Measurements from ENCODE around the gene SND1. TPM values are rescaled to one million over a fixed set of nuclear protein-coding genes. Genes with fewer than 3 reads are reported as not detected.
A peak's percentile ranks its signal among the peaks of the same experiment; 100 is the strongest.

The SND1 gene
- total and polyA plus RNA-seq, 7 experiments from 2014 or later, result 68.6 to 253 (median 137) TPM

GRCh38 chr7:127711872-127712271 lies 59.9 kb downstream of the SND1 start:
- no peaks in the 10 kb centered on the region for H3K27me3 Mint-ChIP-seq
- Histone ChIP-seq H3K4me3 (ENCODE audit: low read length) (no peak overlapping the region), H3K36me3 (ENCODE audit: control insufficient read depth in 2 of 3, insufficient read depth in 3 of 3, low read length in 3 of 3) (peaks cover 1 to 25% (median 3%) of the 10 kb centered on the region in 3 experiments), H3K27ac (ENCODE audit: low read depth, low read length) (no peak overlapping the region), H3K4me1 (ENCODE audit: control insufficient read depth in 2 of 2, insufficient read depth in 2 of 2, low read length in 2 of 2) (no peaks in the 10 kb centered on the region), H3K9me3 (ENCODE audit: control insufficient read depth in 2 of 3, low read length in 3 of 3) (no peaks in the 10 kb centered on the region), H3K27me3 (ENCODE audit: control insufficient read depth in 2 of 2, insufficient read depth in 2 of 2, low read length in 2 of 2) (no peaks in the 10 kb centered on the region)
- H3K27ac Mint-ChIP-seq, result no peak overlapping the region
- peaks cover 0 to 14% (median 5%) of the 10 kb centered on the region in 11 donors for H3K9me3 Mint-ChIP-seq
- ChIA-PET POLR2A (no interaction called here), CTCF (interaction anchor here (0.7 to 7.0 kb wide), 2 partner anchors 469 to 497 kb away, joined by 8 to 164 read pairs; no protein-coding TSS in a partner anchor)
- H3K36me3 Mint-ChIP-seq, result peaks cover 9 to 86% (median 57%) of the 10 kb centered on the region in 5 donors
- intact Hi-C loops (cut with micrococcal nuclease), result no loop called here
- DNase-seq, result no peak
- no peak overlapping the region for H3K4me3 Mint-ChIP-seq
- no peak for ATAC-seq
- H3K4me1 Mint-ChIP-seq, result peaks cover 0 to 20% (median 7%) of the 10 kb centered on the region in 7 donors

- DNase-seq (no peak), ATAC-seq (no peak)
- H3K4me3 ChIP-seq (ENCODE audit: low read length), result no peak overlapping the region
- CTCF ChIA-PET, result interaction anchor here (0.6 to 2.3 kb wide), 2 partner anchors 11 to 496 kb away, joined by 4 to 11 read pairs; no protein-coding TSS in a partner anchor
- Mint-ChIP-seq H3K4me1 (peaks cover 0 to 23% (median 8%) of the 10 kb centered on the region in 7 donors), H3K9me3 (peaks cover 0 to 14% (median 5%) of the 10 kb centered on the region in 11 donors), H3K4me3 (no peak overlapping the region), H3K27me3 (no peaks in the 10 kb centered on the region), H3K27ac (no peak overlapping the region), H3K36me3 (peaks cover 14 to 88% (median 60%) of the 10 kb centered on the region in 5 donors)
- H3K36me3 ChIP-seq (ENCODE audit: control insufficient read depth in 2 of 3, insufficient read depth in 3 of 3, low read length in 3 of 3), result peaks cover 0 to 28% (median 3%) of the 10 kb centered on the region in 3 experiments
- POLR2A ChIA-PET, result no interaction called here
- H3K9me3 ChIP-seq (ENCODE audit: control insufficient read depth in 2 of 3, low read length in 3 of 3), result no peaks in the 10 kb centered on the region
- no peak overlapping the region for H3K27ac ChIP-seq (ENCODE audit: low read depth, low read length)
- intact Hi-C loops (cut with micrococcal nuclease), result no loop called here
- no peaks in the 10 kb centered on the region for H3K4me1 ChIP-seq (ENCODE audit: control insufficient read depth in 2 of 2, insufficient read depth in 2 of 2, low read length in 2 of 2)
- H3K27me3 ChIP-seq (ENCODE audit: control insufficient read depth in 2 of 2, insufficient read depth in 2 of 2, low read length in 2 of 2), result no peaks in the 10 kb centered on the region
These were observed 61.0 kb downstream of the SND1 start for GRCh38 chr7:127713006-127713405.

GRCh38 chr7:127713758-127714157 lies 61.8 kb downstream of the SND1 start:
- H3K36me3 Mint-ChIP-seq, result peaks cover 14 to 88% (median 56%) of the 10 kb centered on the region in 5 donors
- POLR2A ChIA-PET, result no interaction called here

GRCh38 chr7:127715272-127715671 lies 63.3 kb downstream of the SND1 start:
- intact Hi-C loops (cut with micrococcal nuclease), result no loop called here
- no peaks in the 10 kb centered on the region for H3K4me1 ChIP-seq (ENCODE audit: control insufficient read depth in 2 of 2, insufficient read depth in 2 of 2, low read length in 2 of 2)
- no peak for DNase-seq
- no peaks in the 10 kb centered on the region for H3K27me3 ChIP-seq (ENCODE audit: control insufficient read depth in 2 of 2, insufficient read depth in 2 of 2, low read length in 2 of 2)
- ATAC-seq, result no peak
- no peak overlapping the region for H3K4me3 Mint-ChIP-seq
- CTCF ChIA-PET, result no interaction called here
- no peak overlapping the region for H3K4me3 ChIP-seq (ENCODE audit: low read length)
- peaks cover 6 to 32% (median 16%) of the 10 kb centered on the region in 7 donors for H3K4me1 Mint-ChIP-seq
- H3K36me3 Mint-ChIP-seq, result peaks cover 4 to 81% (median 52%) of the 10 kb centered on the region in 5 donors
- no peaks in the 10 kb centered on the region for H3K9me3 ChIP-seq (ENCODE audit: control insufficient read depth in 2 of 3, low read length in 3 of 3)
- peaks cover 0 to 25% (median 3%) of the 10 kb centered on the region in 3 experiments for H3K36me3 ChIP-seq (ENCODE audit: control insufficient read depth in 2 of 3, insufficient read depth in 3 of 3, low read length in 3 of 3)
- H3K27ac ChIP-seq (ENCODE audit: low read depth, low read length), result no peak overlapping the region
- POLR2A ChIA-PET, result interaction anchor here (0.6 kb wide), 1 partner anchor 691 kb away, joined by 4 read pairs; no protein-coding TSS in a partner anchor
- peaks cover 0 to 14% (median 5%) of the 10 kb centered on the region in 11 donors for H3K9me3 Mint-ChIP-seq
- H3K27ac Mint-ChIP-seq, result peak overlapping the region in 1 of 9 donors; percentile 31
- no peaks in the 10 kb centered on the region for H3K27me3 Mint-ChIP-seq

More at GRCh38 chr7:127713758-127714157, 61.8 kb downstream of the SND1 start:
- peaks cover 3 to 21% (median 8%) of the 10 kb centered on the region in 7 donors for H3K4me1 Mint-ChIP-seq
- ATAC-seq (no peak), DNase-seq (no peak)
- Histone ChIP-seq H3K9me3 (ENCODE audit: control insufficient read depth in 2 of 3, low read length in 3 of 3) (no peaks in the 10 kb centered on the region), H3K27me3 (ENCODE audit: control insufficient read depth in 2 of 2, insufficient read depth in 2 of 2, low read length in 2 of 2) (no peaks in the 10 kb centered on the region), H3K27ac (ENCODE audit: low read depth, low read length) (no peak overlapping the region), H3K4me3 (ENCODE audit: low read length) (no peak overlapping the region), H3K36me3 (ENCODE audit: control insufficient read depth in 2 of 3, insufficient read depth in 3 of 3, low read length in 3 of 3) (peaks cover 0 to 34% (median 3%) of the 10 kb centered on the region in 3 experiments), H3K4me1 (ENCODE audit: control insufficient read depth in 2 of 2, insufficient read depth in 2 of 2, low read length in 2 of 2) (no peaks in the 10 kb centered on the region)
- peaks cover 0 to 14% (median 5%) of the 10 kb centered on the region in 11 donors for H3K9me3 Mint-ChIP-seq
- no peak overlapping the region for H3K4me3 Mint-ChIP-seq
- H3K27me3 Mint-ChIP-seq, result no peaks in the 10 kb centered on the region
- H3K27ac Mint-ChIP-seq, result no peak overlapping the region
- intact Hi-C loops (cut with micrococcal nuclease), result no loop called here
- CTCF ChIA-PET, result interaction anchor here (2.3 kb wide), 1 partner anchor 495 kb away, joined by 11 read pairs; no protein-coding TSS in a partner anchor

- POLR2A ChIA-PET, result no interaction called here
- H3K9me3 Mint-ChIP-seq, result peaks cover 0 to 10% (median 2%) of the 10 kb centered on the region in 11 donors
- Histone ChIP-seq H3K9me3 (ENCODE audit: control insufficient read depth in 2 of 3, low read length in 3 of 3) (no peaks in the 10 kb centered on the region), H3K27me3 (ENCODE audit: control insufficient read depth in 2 of 2, insufficient read depth in 2 of 2, low read length in 2 of 2) (no peaks in the 10 kb centered on the region), H3K4me1 (ENCODE audit: control insufficient read depth in 2 of 2, insufficient read depth in 2 of 2, low read length in 2 of 2) (no peaks in the 10 kb centered on the region), H3K36me3 (ENCODE audit: control insufficient read depth in 2 of 3, insufficient read depth in 3 of 3, low read length in 3 of 3) (peaks cover 0 to 26% (median 3%) of the 10 kb centered on the region in 3 experiments), H3K4me3 (ENCODE audit: low read length) (no peak overlapping the region), H3K27ac (ENCODE audit: low read depth, low read length) (no peak overlapping the region)
- H3K4me3 Mint-ChIP-seq, result no peak overlapping the region
- ATAC-seq, result no peak
- CTCF ChIA-PET, result no interaction called here
- peaks cover 6 to 81% (median 47%) of the 10 kb centered on the region in 5 donors for H3K36me3 Mint-ChIP-seq
- intact Hi-C loops (cut with micrococcal nuclease), result no loop called here
- H3K27me3 Mint-ChIP-seq, result no peaks in the 10 kb centered on the region
- peaks cover 6 to 32% (median 19%) of the 10 kb centered on the region in 7 donors for H3K4me1 Mint-ChIP-seq
- H3K27ac Mint-ChIP-seq, result no peak overlapping the region
- DNase-seq, result no peak
These were observed 63.9 kb downstream of the SND1 start for GRCh38 chr7:127715901-127716300.

- no peaks in the 10 kb centered on the region for H3K9me3 ChIP-seq (ENCODE audit: control insufficient read depth in 2 of 3, low read length in 3 of 3)
- peaks cover 6 to 28% (median 19%) of the 10 kb centered on the region in 7 donors for H3K4me1 Mint-ChIP-seq
- H3K9me3 Mint-ChIP-seq, result no peaks in the 10 kb centered on the region
- peak overlapping the region in 2 of 9 donors; percentile 11 to 36 for H3K27ac Mint-ChIP-seq
- peaks cover 13 to 79% (median 45%) of the 10 kb centered on the region in 5 donors for H3K36me3 Mint-ChIP-seq
- peak overlapping the region in 1 of 10 donors; percentile 10 for H3K4me3 Mint-ChIP-seq
- intact Hi-C loops (cut with micrococcal nuclease), result loop anchor here in 1 of 2 donors (2.0 kb wide), 1 partner anchor 19 kb away; no protein-coding TSS in a partner anchor
- no peaks in the 10 kb centered on the region for H3K27me3 Mint-ChIP-seq
- no peaks in the 10 kb centered on the region for H3K4me1 ChIP-seq (ENCODE audit: control insufficient read depth in 2 of 2, insufficient read depth in 2 of 2, low read length in 2 of 2)
- no peak for DNase-seq
- no peak overlapping the region for H3K4me3 ChIP-seq (ENCODE audit: low read length)
- ChIA-PET POLR2A (interaction anchor here (0.5 to 0.6 kb wide), 2 partner anchors 57 to 324 kb away, joined by 3 read pairs; no protein-coding TSS in a partner anchor), CTCF (interaction anchor here (0.6 to 2.3 kb wide), 3 partner anchors 8 to 73 kb away, joined by 4 to 11 read pairs (median 4); no protein-coding TSS in a partner anchor)
- H3K27me3 ChIP-seq (ENCODE audit: control insufficient read depth in 2 of 2, insufficient read depth in 2 of 2, low read length in 2 of 2), result no peaks in the 10 kb centered on the region
- H3K27ac ChIP-seq (ENCODE audit: low read depth, low read length), result no peak overlapping the region
- ATAC-seq, result no peak
- H3K36me3 ChIP-seq (ENCODE audit: control insufficient read depth in 2 of 3, insufficient read depth in 3 of 3, low read length in 3 of 3), result peaks cover 0 to 37% (median 8%) of the 10 kb centered on the region in 3 experiments
These were observed 65.7 kb downstream of the SND1 start for GRCh38 chr7:127717502-127718339.
